Left lung (tissue), 10 donors: ENCODE measurements around the gene CD247. TPM values are rescaled to one million over a fixed set of nuclear protein-coding genes. Genes with fewer than 3 reads are reported as not detected.

Experiments
- ATAC-seq: fragments of 200-7000 bp; cut with Tn5 transposase; one replicate; pipeline ENCODE4 v1.9.1; 2020; ENCODE audit warnings: moderate library complexity
- DNase-seq, 4 donors: peaks; one replicate each; pipeline ENCODE4 v3.0.0-alpha.2; 2013 to 2020
- H3K27ac ChIP-seq, 2 donors: fragments of 200-600 bp; sonication (generic) in 1 of 2; one replicate each; pipeline versions ENCODE4 v1.5.0 to v1.8.0; 2020 to 2021
- H3K27me3 ChIP-seq, 2 donors: fragments of 200-600 bp; sonication (generic) in 1 of 2; one replicate each; pipeline versions ENCODE4 v1.5.0 to v1.8.0; 2020 to 2021
- H3K36me3 ChIP-seq, 2 donors: fragments of 200-600 bp; sonication (generic) in 1 of 2; one replicate each; pipeline versions ENCODE4 v1.5.0 to v1.8.0; 2020 to 2021
- H3K4me1 ChIP-seq, 2 donors: fragments of 200-600 bp; one replicate each; pipeline ENCODE4 v1.8.0; 2021
- H3K4me3 ChIP-seq, 2 donors: fragments of 200-600 bp; sonication (generic) in 1 of 2; one replicate each; pipeline versions ENCODE4 v1.5.0 to v1.8.0; 2020 to 2021; ENCODE audit warnings: mild to moderate bottlenecking in 1 of 2
- H3K9me3 ChIP-seq, 2 donors: fragments of 200-600 bp; sonication (generic) in 1 of 2; one replicate each; pipeline versions ENCODE4 v1.5.0 to v1.8.0; 2020 to 2021
- CTCF ChIP-seq, 2 donors: fragments of 200-600 bp; sonication (generic) in 1 of 2; IDR thresholded peaks; one replicate each; pipeline versions ENCODE4 v1.5.0 to v1.8.0; 2021; ENCODE audit warnings: antibody characterized with exemption in 2 of 2
- intact Hi-C, 2 donors: fragments of 100-400 bp; cut with DNase I; formaldehyde crosslinking; loops; one replicate each; pipeline versions ENCODE4 v1.11.2 to v1.14.2; 2022
- polyA plus RNA-seq, 6 donors: library from polyadenylated mRNA; unstranded; fragments of 120-200 nt; gene quantifications; one replicate each; pipeline ENCODE4 v1.2.1, GENCODE V29; 2013; ENCODE audit not compliant: insufficient read length in 6 of 6
- total RNA-seq, 2 donors: library from RNA; stranded (reverse); fragmentation: NEBNext Ultra II Directional; extraction: Animal tissue kit (Norgen Biotek cat#: 25700); gene quantifications; one replicate each; pipeline ENCODE4 v1.2.1, GENCODE V29; 2021
- donor health status: DM: no; HTN: yes; CAD: no.
- donor health status: DM: no; HTN: no; CAD: no.

The CD247 gene
- total and polyA plus RNA-seq, 8 donors = 1.3 to 5.6 (median 1.9) TPM

- no peaks in the 10 kb centered on the region for H3K36me3 ChIP-seq
- DNase-seq = peak in 1 of 4 donors; percentile 6
- H3K27ac ChIP-seq = no peak overlapping the region
- peaks cover 6 to 26% of the 10 kb centered on the region in 2 donors for H3K4me1 ChIP-seq
- no peak overlapping the region for H3K4me3 ChIP-seq
- intact Hi-C loops = loop anchor here in 1 of 2 donors (5.0 to 10.0 kb wide), 2 partner anchors 176 to 378 kb away; no protein-coding TSS in a partner anchor
- ATAC-seq = no peak
- H3K27me3 ChIP-seq = peaks cover 0 to 21% of the 10 kb centered on the region in 2 donors
- TF ChIP-seq CTCF (IDR thresholded peaks at IDR 0.05) = no peak
- no peaks in the 10 kb centered on the region for H3K9me3 ChIP-seq
Measured at GRCh38 chr1:167442854-167443565, 75.3 kb downstream of the CD247 start.

- Histone ChIP-seq H3K4me3 (no peak overlapping the region), H3K27me3 (peaks cover 0 to 22% of the 10 kb centered on the region in 2 donors), H3K4me1 (peaks cover 6 to 25% of the 10 kb centered on the region in 2 donors), H3K36me3 (no peaks in the 10 kb centered on the region), H3K9me3 (no peaks in the 10 kb centered on the region), H3K27ac (no peak overlapping the region)
- ATAC-seq (peak; percentile 98), DNase-seq (peak; percentile 59 to 96 (median 84))
- intact Hi-C loops = loop anchor here in 1 of 2 donors (5.0 to 10.0 kb wide), 2 partner anchors 175 to 377 kb away; no protein-coding TSS in a partner anchor
- peak; percentile 84 to 90 for TF ChIP-seq CTCF (IDR thresholded peaks at IDR 0.05)
Measured at GRCh38 chr1:167442142-167442848, 76.0 kb downstream of the CD247 start.

GRCh38 chr1:167441222-167441621 lies 77.1 kb downstream of the CD247 start:
- ATAC-seq (no peak), DNase-seq (peak in 1 of 4 donors; percentile 2)
- Histone ChIP-seq H3K36me3 (no peaks in the 10 kb centered on the region), H3K27ac (no peak overlapping the region), H3K4me3 (no peak overlapping the region), H3K4me1 (peaks cover 6 to 20% of the 10 kb centered on the region in 2 donors), H3K27me3 (peaks cover 0 to 22% of the 10 kb centered on the region in 2 donors), H3K9me3 (no peaks in the 10 kb centered on the region)
- no peak for TF ChIP-seq CTCF (IDR thresholded peaks at IDR 0.05)
- intact Hi-C loops = loop anchor here in 1 of 2 donors (5.0 to 10.0 kb wide), 2 partner anchors 174 to 376 kb away; no protein-coding TSS in a partner anchor

- no peaks in the 10 kb centered on the region for H3K36me3 ChIP-seq
- no peak overlapping the region for H3K27ac ChIP-seq
- H3K27me3 ChIP-seq = peaks cover 0 to 22% of the 10 kb centered on the region in 2 donors
- peak in 1 of 4 donors; percentile 13 for DNase-seq
- no peak overlapping the region for H3K4me3 ChIP-seq
- no peak for TF ChIP-seq CTCF (IDR thresholded peaks at IDR 0.05)
- no peaks in the 10 kb centered on the region for H3K9me3 ChIP-seq
- no peak for ATAC-seq
- intact Hi-C loops = loop anchor here in 1 of 2 donors (5.0 to 10.0 kb wide), 2 partner anchors 173 to 376 kb away; no protein-coding TSS in a partner anchor
- peaks cover 6 to 20% of the 10 kb centered on the region in 2 donors for H3K4me1 ChIP-seq
Measured at GRCh38 chr1:167440776-167441175, 77.6 kb downstream of the CD247 start.

- no peak for ATAC-seq
- H3K27me3 ChIP-seq = peaks cover 0 to 22% of the 10 kb centered on the region in 2 donors
- DNase-seq = peak in 1 of 4 donors; percentile 29
- no peaks in the 10 kb centered on the region for H3K36me3 ChIP-seq
- H3K27ac ChIP-seq = no peak overlapping the region
- H3K4me1 ChIP-seq = peaks cover 6 to 20% of the 10 kb centered on the region in 2 donors
- H3K4me3 ChIP-seq = no peak overlapping the region
- H3K9me3 ChIP-seq = no peaks in the 10 kb centered on the region
- no peak for TF ChIP-seq CTCF (IDR thresholded peaks at IDR 0.05)
- intact Hi-C loops = loop anchor here in 1 of 2 donors (5.0 to 10.0 kb wide), 2 partner anchors 173 to 376 kb away; no protein-coding TSS in a partner anchor
Measured at GRCh38 chr1:167440345-167440744, 78.0 kb downstream of the CD247 start.
